HEK293 (cell line): ENCODE results near the gene ALDH3A1.

Experiments used
- CTCF ChIA-PET: fragments of 350-600 bp; formaldehyde crosslinking; extraction: SDS; loops from one replicate; lab custom pipeline; 2021; ENCODE audit warnings: antibody characterized with exemption; lab: Yijun Ruan, JAX
- POLR2A ChIA-PET: fragments of 300-600 bp; formaldehyde crosslinking; extraction: SDS; loops from one replicate; lab custom pipeline; 2020; ENCODE audit warnings: antibody characterized with exemption, inconsistent platforms; lab: Yijun Ruan, JAX
- H3K27ac ChIP-seq: fragments of 200-500 bp; sonication (Bioruptor generic); 2 replicates; pipeline ENCODE4 v1.5.1; 2014; ENCODE audit warnings: low read depth, low read length, control low read depth, inconsistent platforms; ENCODE audit errors: extremely low read depth
- H3K36me3 ChIP-seq, 2 experiments: fragments of 200-500 bp in 1 of 2; sonication (Bioruptor generic) in 1 of 2; 1 replicate in 1 of 2; 2 replicates in 1 of 2; pipeline ENCODE4 v1.5.1; 2014 to 2017; ENCODE audit warnings: inconsistent platforms in 2 of 2, low read length in 2 of 2; ENCODE audit not compliant: control insufficient read depth in 2 of 2, insufficient read depth in 1 of 2
- H3K4me1 ChIP-seq: fragments of 200-500 bp; sonication (Bioruptor generic); 2 replicates; pipeline ENCODE4 v1.5.1; 2014; ENCODE audit warnings: mild to moderate bottlenecking, low read length, inconsistent platforms; ENCODE audit not compliant: control insufficient read depth, insufficient read depth
- H3K4me3 ChIP-seq: 2 replicates; pipeline ENCODE4 v1.5.1; 2011; ENCODE audit warnings: low read depth, mild to moderate bottlenecking, control low read depth, low read length, moderate library complexity
- H3K9me3 ChIP-seq: fragments of 200-500 bp; sonication (Bioruptor generic); 2 replicates; pipeline ENCODE4 v1.5.1; 2014; ENCODE audit warnings: low read depth, low read length, inconsistent platforms; ENCODE audit not compliant: control insufficient read depth, insufficient read depth
- GLIS2 ChIP-seq: fragments of 450-650 bp; formaldehyde crosslinking; IDR thresholded peaks from 2 replicates; pipeline ENCODE4 v1.5.1; 2016; ENCODE audit warnings: missing biosample characterization, missing genetic modification characterization
- ZBTB17 ChIP-seq: fragments of 450-650 bp; formaldehyde crosslinking; IDR thresholded peaks from 2 replicates; pipeline ENCODE4 v1.5.1; 2016; ENCODE audit warnings: missing biosample characterization, missing genetic modification characterization
- ZBTB20 ChIP-seq: fragments of 450-650 bp; formaldehyde crosslinking; IDR thresholded peaks from 2 replicates; pipeline ENCODE4 v1.5.1; 2016; ENCODE audit warnings: missing biosample characterization, missing genetic modification characterization
- ZBTB21 ChIP-seq: fragments of 450-650 bp; formaldehyde crosslinking; IDR thresholded peaks from 2 replicates; pipeline ENCODE4 v1.5.1; 2017; ENCODE audit warnings: missing biosample characterization, missing genetic modification characterization
- ZFP69B ChIP-seq: fragments of 450-650 bp; formaldehyde crosslinking; IDR thresholded peaks from 2 replicates; pipeline ENCODE4 v1.5.1; 2016; ENCODE audit warnings: missing biosample characterization, missing genetic modification characterization
- ZNF132 ChIP-seq: fragments of 450-650 bp; formaldehyde crosslinking; IDR thresholded peaks from 2 replicates; pipeline ENCODE4 v1.5.1; 2017; ENCODE audit warnings: missing biosample characterization, missing genetic modification characterization, borderline replicate concordance
- ZNF146 ChIP-seq: fragments of 450-650 bp; formaldehyde crosslinking; IDR thresholded peaks from 2 replicates; pipeline ENCODE4 v1.5.1; 2016; ENCODE audit warnings: missing biosample characterization, missing genetic modification characterization
- ZNF175 ChIP-seq: fragments of 450-650 bp; formaldehyde crosslinking; IDR thresholded peaks from 2 replicates; pipeline ENCODE4 v1.5.1; 2016; ENCODE audit warnings: missing biosample characterization, missing genetic modification characterization
- ZNF202 ChIP-seq: fragments of 450-650 bp; formaldehyde crosslinking; IDR thresholded peaks from 2 replicates; pipeline ENCODE4 v1.5.1; 2016; ENCODE audit warnings: missing biosample characterization, missing genetic modification characterization, borderline replicate concordance
- ZNF311 ChIP-seq: fragments of 450-650 bp; formaldehyde crosslinking; IDR thresholded peaks from 2 replicates; pipeline ENCODE4 v1.5.1; 2017; ENCODE audit warnings: missing biosample characterization, missing genetic modification characterization, borderline replicate concordance
- ZNF350 ChIP-seq: fragments of 450-650 bp; formaldehyde crosslinking; IDR thresholded peaks from 2 replicates; pipeline ENCODE4 v1.5.0; 2017; ENCODE audit warnings: missing biosample characterization, mild to moderate bottlenecking, missing genetic modification characterization
- ZNF610 ChIP-seq: fragments of 450-650 bp; formaldehyde crosslinking; IDR thresholded peaks from 2 replicates; pipeline ENCODE4 v1.5.1; 2016; ENCODE audit warnings: missing biosample characterization, missing genetic modification characterization, borderline replicate concordance
- ZNF654 ChIP-seq: fragments of 450-650 bp; formaldehyde crosslinking; IDR thresholded peaks from 2 replicates; pipeline ENCODE4 v1.5.1; 2016; ENCODE audit warnings: low read depth, missing biosample characterization, missing genetic modification characterization
- TF ChIP-seq, protein P1 (sequence below): fragments of 450-650 bp; IDR thresholded peaks from 2 replicates; pipeline ENCODE4 v1.5.1; 2018; ENCODE audit warnings: missing biosample characterization, missing genetic modification characterization
- TF ChIP-seq, protein P2 (sequence below): fragments of 450-650 bp; formaldehyde crosslinking; IDR thresholded peaks from 2 replicates; pipeline ENCODE4 v1.5.1; 2016; ENCODE audit warnings: missing biosample characterization, missing genetic modification characterization
- TF ChIP-seq, protein P3 (sequence below): fragments of 450-650 bp; formaldehyde crosslinking; optimal IDR thresholded peaks from 2 replicates; pipeline ENCODE3; 2016; ENCODE audit warnings: missing biosample characterization, mild to moderate bottlenecking, missing genetic modification characterization
- TF ChIP-seq, protein P4 (sequence below): fragments of 450-650 bp; formaldehyde crosslinking; IDR thresholded peaks from 2 replicates; pipeline ENCODE4 v1.5.1; 2017; ENCODE audit warnings: missing biosample characterization, missing genetic modification characterization

ALDH3A1 gene

DNA sequence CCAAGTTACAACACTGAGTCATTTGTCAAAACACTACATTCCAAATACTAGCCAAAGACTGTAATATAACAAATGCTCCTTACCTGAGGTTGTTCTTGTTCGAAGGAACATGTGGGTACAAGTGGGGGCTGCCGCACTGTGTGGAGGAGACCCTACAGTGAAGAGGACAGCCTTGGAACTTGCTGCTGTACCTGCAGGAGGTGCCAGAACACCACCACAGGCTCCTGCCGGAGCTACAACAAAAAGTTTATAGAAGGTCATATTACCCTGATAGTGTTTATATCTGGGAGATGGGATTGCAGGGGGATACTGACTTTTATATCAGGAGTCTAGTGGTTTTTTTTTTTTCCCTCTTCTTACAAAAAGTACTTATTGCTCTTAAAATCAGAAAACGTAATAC lies 37.8 kb upstream of the ALDH3A1 start:
- H3K4me3 ChIP-seq: no peak overlapping the region
- ChIA-PET POLR2A (no interaction called here), CTCF (interaction anchor here (0.5 kb wide), 1 partner anchor 409 kb away, joined by 3 read pairs; no protein-coding TSS in a partner anchor)
- no peaks in the 10 kb centered on the region for H3K4me1 ChIP-seq
- H3K9me3 ChIP-seq: no peaks in the 10 kb centered on the region
- no peak overlapping the region for H3K27ac ChIP-seq
- TF ChIP-seq ZNF654 (peak; percentile 38), ZNF610 (tag by site-specific recombination) (no peak)
- H3K36me3 ChIP-seq: peaks cover 51 to 71% of the 10 kb centered on the region in 2 experiments

DNA sequence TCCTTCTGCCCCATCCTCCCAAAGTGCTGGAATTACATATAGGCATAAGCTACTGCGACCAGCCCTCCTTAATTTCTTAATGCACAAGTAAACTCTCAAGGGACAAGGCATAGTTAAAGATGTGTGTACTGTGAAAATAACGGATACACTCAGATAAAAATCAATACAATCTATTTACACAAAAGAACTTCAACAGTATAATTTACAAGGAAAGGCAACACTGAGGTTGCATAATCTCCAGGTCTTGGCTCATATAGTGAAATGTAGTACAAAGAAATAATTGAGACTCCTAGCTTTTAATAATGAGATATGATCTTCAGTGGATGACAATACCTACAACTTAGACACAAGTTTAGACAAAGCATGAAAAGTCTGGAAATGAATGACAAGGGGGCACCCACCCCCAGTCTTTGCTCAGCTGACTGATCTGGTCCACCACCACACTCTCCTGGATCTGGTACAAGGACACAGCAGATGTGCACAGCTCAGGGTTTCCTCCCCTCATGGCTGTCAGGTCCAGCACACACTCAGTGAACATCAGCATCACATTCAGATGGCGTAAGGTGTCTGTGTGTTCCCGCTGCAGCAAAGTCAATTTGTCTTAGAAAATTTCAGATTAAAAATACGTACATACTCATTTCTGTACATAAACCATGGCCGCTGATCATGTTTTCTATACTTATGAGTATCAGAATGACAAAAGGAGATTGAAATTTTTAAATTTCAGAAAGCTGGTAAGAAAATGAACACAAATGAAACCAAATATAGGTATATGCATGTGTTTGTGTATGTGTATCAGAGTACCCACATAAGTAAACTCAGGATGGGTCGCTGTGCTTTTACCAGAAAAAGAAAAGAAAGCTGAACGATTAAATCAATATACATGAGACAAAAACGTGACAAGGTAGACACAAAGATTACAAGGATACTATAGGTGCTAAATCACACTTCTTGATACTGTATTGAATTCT lies 33.7 kb upstream of the ALDH3A1 start:
- CTCF ChIA-PET: interaction anchor here (0.6 to 2.5 kb wide), 4 partner anchors 12 to 211 kb away, joined by 3 to 18 read pairs (median 4); no protein-coding TSS in a partner anchor
- TF ChIP-seq ZNF202: no peak
- TF ChIP-seq, protein P1, sequence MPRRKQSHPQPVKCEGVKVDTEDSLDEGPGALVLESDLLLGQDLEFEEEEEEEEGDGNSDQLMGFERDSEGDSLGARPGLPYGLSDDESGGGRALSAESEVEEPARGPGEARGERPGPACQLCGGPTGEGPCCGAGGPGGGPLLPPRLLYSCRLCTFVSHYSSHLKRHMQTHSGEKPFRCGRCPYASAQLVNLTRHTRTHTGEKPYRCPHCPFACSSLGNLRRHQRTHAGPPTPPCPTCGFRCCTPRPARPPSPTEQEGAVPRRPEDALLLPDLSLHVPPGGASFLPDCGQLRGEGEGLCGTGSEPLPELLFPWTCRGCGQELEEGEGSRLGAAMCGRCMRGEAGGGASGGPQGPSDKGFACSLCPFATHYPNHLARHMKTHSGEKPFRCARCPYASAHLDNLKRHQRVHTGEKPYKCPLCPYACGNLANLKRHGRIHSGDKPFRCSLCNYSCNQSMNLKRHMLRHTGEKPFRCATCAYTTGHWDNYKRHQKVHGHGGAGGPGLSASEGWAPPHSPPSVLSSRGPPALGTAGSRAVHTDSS (tag by site-specific recombination): no peak
- TF ChIP-seq ZNF132 (tag by site-specific recombination): no peak
- TF ChIP-seq, protein P2, sequence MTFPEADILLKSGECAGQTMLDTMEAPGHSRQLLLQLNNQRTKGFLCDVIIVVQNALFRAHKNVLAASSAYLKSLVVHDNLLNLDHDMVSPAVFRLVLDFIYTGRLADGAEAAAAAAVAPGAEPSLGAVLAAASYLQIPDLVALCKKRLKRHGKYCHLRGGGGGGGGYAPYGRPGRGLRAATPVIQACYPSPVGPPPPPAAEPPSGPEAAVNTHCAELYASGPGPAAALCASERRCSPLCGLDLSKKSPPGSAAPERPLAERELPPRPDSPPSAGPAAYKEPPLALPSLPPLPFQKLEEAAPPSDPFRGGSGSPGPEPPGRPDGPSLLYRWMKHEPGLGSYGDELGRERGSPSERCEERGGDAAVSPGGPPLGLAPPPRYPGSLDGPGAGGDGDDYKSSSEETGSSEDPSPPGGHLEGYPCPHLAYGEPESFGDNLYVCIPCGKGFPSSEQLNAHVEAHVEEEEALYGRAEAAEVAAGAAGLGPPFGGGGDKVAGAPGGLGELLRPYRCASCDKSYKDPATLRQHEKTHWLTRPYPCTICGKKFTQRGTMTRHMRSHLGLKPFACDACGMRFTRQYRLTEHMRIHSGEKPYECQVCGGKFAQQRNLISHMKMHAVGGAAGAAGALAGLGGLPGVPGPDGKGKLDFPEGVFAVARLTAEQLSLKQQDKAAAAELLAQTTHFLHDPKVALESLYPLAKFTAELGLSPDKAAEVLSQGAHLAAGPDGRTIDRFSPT: no peak
- TF ChIP-seq, protein P3, sequence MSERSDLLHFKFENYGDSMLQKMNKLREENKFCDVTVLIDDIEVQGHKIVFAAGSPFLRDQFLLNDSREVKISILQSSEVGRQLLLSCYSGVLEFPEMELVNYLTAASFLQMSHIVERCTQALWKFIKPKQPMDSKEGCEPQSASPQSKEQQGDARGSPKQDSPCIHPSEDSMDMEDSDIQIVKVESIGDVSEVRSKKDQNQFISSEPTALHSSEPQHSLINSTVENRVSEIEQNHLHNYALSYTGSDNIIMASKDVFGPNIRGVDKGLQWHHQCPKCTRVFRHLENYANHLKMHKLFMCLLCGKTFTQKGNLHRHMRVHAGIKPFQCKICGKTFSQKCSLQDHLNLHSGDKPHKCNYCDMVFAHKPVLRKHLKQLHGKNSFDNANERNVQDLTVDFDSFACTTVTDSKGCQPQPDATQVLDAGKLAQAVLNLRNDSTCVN (tag by site-specific recombination): no peak
- no peak for TF ChIP-seq ZNF175 (tag by site-specific recombination)
- no peak for TF ChIP-seq ZBTB21 (tag by site-specific recombination)
- no peak for TF ChIP-seq GLIS2 (tag by site-specific recombination)
- TF ChIP-seq ZBTB17: no peak
- TF ChIP-seq ZBTB20 (tag by site-specific recombination): no peak

DNA sequence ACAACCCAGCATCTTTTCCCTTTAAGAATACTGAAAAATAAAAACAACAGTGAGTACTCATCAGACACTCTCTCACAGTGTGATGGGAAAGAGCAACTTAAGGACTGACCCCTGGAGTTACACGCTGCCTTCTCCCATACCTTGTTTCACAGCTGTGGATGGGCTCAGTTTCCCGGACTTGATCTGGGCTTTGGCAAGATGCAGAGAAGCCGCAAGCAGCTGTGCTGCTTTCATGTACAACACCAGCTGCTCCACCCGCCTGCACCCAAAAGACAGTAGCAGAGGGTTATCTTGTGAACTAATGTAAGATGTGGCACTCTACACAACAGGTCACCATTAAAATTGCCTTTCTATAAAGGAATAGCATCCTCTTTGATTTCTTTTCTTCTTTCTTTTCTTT lies 32.7 kb upstream of the ALDH3A1 start:
- ChIA-PET POLR2A (no interaction called here), CTCF (interaction anchor here (0.6 to 2.5 kb wide), 5 partner anchors 14 to 101 kb away, joined by 3 to 18 read pairs (median 3); no protein-coding TSS in a partner anchor)
- no peaks in the 10 kb centered on the region for H3K4me1 ChIP-seq

More for the DNA sequence above, 33.7 kb upstream of the ALDH3A1 start:
- H3K4me1 ChIP-seq: no peaks in the 10 kb centered on the region
- no peak overlapping the region for H3K27ac ChIP-seq
- H3K9me3 ChIP-seq: no peaks in the 10 kb centered on the region
- POLR2A ChIA-PET: interaction anchor here (0.5 kb wide), 1 partner anchor 144 kb away, joined by 4 read pairs; no protein-coding TSS in a partner anchor
- peaks cover 57 to 94% of the 10 kb centered on the region in 2 experiments for H3K36me3 ChIP-seq
- no peak overlapping the region for H3K4me3 ChIP-seq

More for the DNA sequence above, 32.7 kb upstream of the ALDH3A1 start:
- Histone ChIP-seq H3K4me3 (no peak overlapping the region), H3K9me3 (no peaks in the 10 kb centered on the region), H3K36me3 (peaks cover 65 to 92% of the 10 kb centered on the region in 2 experiments)
- TF ChIP-seq, protein P4, sequence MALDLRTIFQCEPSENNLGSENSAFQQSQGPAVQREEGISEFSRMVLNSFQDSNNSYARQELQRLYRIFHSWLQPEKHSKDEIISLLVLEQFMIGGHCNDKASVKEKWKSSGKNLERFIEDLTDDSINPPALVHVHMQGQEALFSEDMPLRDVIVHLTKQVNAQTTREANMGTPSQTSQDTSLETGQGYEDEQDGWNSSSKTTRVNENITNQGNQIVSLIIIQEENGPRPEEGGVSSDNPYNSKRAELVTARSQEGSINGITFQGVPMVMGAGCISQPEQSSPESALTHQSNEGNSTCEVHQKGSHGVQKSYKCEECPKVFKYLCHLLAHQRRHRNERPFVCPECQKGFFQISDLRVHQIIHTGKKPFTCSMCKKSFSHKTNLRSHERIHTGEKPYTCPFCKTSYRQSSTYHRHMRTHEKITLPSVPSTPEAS: no peak
- TF ChIP-seq ZNF175 (tag by site-specific recombination) (no peak), ZNF311 (no peak), ZNF146 (no peak), ZFP69B (tag by site-specific recombination) (no peak), ZNF350 (tag by site-specific recombination) (no peak)
- TF ChIP-seq, all 188 proteins: peak for 0
- no peak overlapping the region for H3K27ac ChIP-seq
